Jurkat, Clone E6-1 (cell line): ENCODE data around the gene CNBP.
"Not testable (repeated sequence)": the region's sequence is repeated elsewhere in the genome, so short reads cannot be mapped to it uniquely, and the experiment has no call there.

Experiments used
- DNase-seq: peaks from one replicate; pipeline ENCODE4 v3.0.0-alpha.2; 2011; ENCODE audit warnings: low read depth, low spot score
- H3K4me3 ChIP-seq: 2 replicates; pipeline ENCODE4 v1.5.1; 2011; ENCODE audit warnings: mild to moderate bottlenecking, low read length, control low read depth, moderate library complexity

CNBP gene

DNA sequence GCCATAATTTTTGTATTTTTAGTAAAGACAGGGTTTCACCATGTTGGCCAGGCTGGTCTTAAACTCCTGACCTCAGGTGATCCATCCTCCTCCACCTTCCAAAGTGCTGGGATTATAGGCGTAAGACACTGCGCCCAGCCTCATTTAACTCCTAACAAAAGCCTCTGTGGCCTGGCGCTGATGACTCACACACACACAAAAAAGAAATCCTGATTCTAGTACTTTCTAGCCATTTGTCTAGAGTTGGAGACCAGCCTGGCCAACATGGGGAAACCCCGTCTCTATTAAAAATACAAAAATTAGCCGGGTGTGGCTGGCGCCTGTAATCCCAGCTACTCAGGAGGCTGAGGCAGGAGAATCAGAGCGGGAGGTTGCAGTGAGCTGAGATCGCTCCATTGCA is 6.1 kb upstream of the CNBP start:
- H3K4me3 ChIP-seq, DNase-seq: not testable (repeated sequence)

DNA sequence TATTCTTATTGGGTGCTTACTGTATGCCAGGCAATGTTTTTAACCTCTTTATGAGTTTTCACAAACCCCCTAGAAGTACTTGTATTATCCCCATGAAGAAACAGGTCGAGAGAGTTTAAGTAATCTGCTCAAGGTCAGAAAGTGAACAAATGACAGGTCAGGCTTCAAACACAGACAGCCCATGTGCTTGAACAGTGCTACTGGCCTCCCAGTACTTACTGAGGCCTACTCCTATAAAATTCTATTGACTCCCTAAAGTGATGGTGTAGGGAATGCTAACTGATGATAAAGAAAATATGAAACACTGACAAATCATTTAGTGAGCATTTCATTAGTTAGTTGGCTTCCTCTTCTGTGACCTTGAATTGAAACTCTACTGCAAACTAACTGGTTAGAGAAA is 4.2 kb upstream of the CNBP start:
- no peak for DNase-seq
- no peak overlapping the region for H3K4me3 ChIP-seq

DNA sequence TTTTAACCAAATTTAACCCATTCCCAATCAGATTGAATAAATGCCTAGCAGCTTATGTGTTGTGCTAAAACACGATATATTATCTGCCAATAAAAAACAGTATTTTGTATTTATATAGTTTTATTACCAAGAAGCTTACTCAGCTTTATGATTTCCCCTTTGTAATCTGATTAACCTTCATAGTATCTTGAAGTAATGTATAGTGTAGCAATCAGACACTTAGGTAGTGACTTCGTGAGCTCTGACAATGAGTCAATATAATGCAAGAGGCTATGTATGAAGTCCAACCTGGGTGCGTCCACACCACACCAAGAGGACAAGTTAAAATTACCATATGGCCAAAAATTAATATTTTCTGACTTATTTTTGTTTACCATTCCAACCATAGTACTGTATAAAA is 2.1 kb upstream of the CNBP start:
- DNase-seq: no peak
- H3K4me3 ChIP-seq: no peak overlapping the region

GRCh38 chr3:129184784-129185542 is 1.3 kb upstream of the CNBP start:
- peak overlapping the region; percentile 69 for H3K4me3 ChIP-seq
- not testable (repeated sequence) for DNase-seq

DNA sequence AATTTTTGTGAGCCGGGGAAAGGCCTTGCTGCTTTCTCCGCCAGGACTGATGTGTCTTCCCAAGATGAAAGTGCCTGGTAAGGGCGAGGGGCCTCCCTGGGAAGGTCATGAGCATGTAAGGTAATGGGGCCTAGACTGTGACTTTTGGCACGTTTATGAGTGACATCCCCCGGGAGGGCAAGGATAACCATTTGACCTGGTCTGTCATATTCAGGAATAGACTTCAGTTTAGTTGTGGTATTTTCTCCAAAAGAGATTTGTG is 631 bp upstream of the CNBP start:
- peak overlapping the region; percentile 69 for H3K4me3 ChIP-seq
- DNase-seq: no peak

- H3K4me3 ChIP-seq: peak overlapping the region; percentile 69
- no peak for DNase-seq
These were observed 1.1 kb downstream of the CNBP start for GRCh38 chr3:129182390-129183185.

- H3K4me3 ChIP-seq: peak overlapping the region; percentile 69
- no peak for DNase-seq
These were observed 1.9 kb downstream of the CNBP start for GRCh38 chr3:129181819-129182218.

- no peak overlapping the region for H3K4me3 ChIP-seq
- DNase-seq: no peak
These were observed 3.2 kb downstream of the CNBP start for GRCh38 chr3:129180461-129180860.

- H3K4me3 ChIP-seq: no peak overlapping the region
- DNase-seq: no peak
These were observed 7.6 kb downstream of the CNBP start for GRCh38 chr3:129176051-129176450.

- no peak overlapping the region for H3K4me3 ChIP-seq
- no peak for DNase-seq
These were observed 10.0 kb downstream of the CNBP start for GRCh38 chr3:129173725-129174124.

DNA sequence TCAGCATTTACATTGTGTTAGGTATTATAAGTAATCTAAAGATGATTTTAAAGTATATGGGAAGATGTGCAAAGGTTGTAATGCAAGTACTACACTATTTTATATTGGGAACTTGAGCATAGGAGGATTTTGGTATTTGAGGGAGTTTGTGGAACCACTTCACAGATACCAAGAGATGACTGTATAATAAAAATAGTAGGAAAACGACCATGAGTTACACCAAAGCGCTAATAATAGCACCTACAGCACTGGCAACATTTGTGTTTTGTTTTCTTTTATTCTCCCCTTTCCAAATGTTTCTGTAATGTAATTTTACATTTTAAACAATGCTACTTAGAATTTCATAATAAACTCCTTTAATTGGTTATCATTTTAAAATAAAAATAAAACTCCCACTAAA is 10.5 kb downstream of the CNBP start:
- no peak for DNase-seq
- H3K4me3 ChIP-seq: no peak overlapping the region

DNA sequence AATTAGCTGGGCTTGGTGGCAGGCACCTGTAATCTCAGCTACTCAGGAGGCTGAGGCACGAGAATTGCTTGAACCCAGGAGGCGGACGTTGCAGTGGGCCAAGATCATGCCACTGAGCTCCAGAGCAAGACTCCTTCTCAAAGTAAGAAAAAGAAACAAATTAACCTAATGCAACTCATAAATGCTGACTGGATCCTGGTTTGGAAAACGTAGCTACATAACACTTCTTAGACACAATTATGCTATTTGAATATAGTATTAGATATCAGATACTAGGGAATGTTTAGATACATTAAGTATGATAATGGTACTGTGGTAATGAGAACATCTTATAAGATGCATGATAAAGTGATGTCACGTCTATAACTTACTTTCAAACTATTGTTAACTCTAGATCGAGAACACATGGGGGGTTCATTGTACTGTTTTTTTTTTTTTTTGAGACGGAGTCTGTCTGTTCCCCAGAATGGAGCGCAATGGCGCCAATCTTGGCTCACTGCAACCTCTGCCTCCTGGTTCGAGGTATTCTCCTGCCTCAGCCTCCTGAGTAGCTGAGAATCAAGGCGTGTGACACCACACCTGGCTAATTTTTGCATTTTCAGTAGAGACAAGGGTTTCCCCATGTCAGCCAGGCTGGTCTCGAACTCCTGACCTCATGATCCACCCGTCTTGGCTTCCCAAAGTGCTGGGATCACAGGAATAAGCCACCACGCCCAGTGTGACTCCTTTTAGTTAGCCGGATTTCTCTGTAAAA is 16.9 kb downstream of the CNBP start:
- H3K4me3 ChIP-seq: no peak overlapping the region
- no peak for DNase-seq

- H3K4me3 ChIP-seq, DNase-seq: not testable (repeated sequence)
These were observed 18.1 kb downstream of the CNBP start for GRCh38 chr3:129165594-129165993.

DNA sequence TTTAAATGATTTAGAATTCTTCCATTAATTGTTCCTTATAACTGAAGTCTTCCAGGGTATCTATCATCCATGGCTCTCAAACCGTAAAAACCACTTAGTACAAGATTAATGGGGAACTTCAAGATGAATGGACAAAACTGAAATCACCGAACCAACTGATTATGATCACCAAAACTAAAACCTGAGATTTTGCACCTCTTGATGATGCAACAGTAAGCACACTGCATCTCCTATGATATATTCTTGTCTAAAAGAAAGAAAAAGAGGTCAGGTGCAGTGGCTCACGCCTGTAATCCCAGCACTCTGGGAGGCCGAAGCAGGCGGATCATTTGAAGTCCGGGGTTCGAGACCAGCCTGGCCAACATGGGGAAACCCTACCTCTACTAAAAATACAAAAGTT is 19.2 kb downstream of the CNBP start:
- no peak for DNase-seq

DNA sequence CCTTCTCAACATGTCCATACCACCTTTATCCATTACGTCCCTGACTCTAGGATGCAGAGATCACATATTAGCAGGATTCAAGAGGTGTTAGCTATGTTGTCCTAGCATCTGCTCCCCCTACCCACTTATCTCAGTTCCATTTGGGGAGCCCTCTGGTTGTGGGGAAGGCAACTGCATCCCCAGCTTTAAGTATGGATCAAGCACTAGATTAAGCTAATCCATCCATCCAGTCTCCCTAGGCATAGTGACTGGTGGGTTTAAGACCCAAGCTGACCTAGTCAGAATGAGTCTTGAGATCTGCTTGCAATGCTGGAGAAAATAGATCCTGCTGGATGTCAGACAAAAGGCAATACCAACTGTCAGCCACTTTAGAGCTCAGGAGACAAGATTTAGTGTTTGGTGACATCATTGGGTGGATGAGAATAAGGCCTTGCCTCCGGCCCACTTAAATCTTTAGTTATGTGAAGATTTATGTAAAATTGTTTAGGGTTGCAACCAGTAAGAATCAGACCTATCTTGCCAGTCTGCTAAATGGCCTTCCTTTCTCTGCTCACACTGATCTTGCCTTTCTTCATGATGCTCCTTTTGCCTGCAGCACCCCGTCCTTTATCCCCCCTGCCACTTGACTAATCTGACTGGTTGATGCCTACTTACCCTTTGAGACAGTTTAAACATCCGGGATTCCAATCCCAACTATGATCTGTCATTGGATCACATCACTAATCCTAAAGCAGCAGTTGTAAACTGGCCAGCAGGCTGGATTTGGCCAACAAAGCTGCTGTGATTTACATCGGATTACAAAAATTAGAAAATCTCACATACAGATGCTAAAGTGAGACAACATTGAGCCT is 20.7 kb downstream of the CNBP start:
- no peak overlapping the region for H3K4me3 ChIP-seq
- no peak for DNase-seq

More for the DNA sequence above, 19.2 kb downstream of the CNBP start:
- H3K4me3 ChIP-seq: no peak overlapping the region

DNA sequence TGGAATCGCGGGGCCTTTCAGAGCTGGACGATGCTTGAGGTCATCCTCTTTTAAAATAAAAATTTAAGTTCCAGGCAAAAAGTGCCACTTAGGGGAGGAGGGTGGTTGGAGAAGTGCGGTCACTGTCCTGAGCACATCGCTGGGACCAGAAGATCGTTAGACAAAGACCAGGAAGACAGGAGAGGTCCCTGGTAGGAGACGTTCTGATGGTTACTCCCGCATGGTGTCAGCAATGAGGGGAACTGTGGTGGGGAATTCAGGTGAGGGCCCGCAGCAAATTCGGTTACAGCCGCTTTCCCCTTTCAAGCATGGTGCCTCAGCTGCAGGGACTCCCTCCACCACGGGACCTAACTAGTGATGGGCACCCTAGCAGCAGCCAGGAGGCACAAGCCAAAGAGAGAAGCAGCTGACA is 21.8 kb downstream of the CNBP start:
- peak overlapping the region; percentile 81 for H3K4me3 ChIP-seq
- no peak for DNase-seq

DNA sequence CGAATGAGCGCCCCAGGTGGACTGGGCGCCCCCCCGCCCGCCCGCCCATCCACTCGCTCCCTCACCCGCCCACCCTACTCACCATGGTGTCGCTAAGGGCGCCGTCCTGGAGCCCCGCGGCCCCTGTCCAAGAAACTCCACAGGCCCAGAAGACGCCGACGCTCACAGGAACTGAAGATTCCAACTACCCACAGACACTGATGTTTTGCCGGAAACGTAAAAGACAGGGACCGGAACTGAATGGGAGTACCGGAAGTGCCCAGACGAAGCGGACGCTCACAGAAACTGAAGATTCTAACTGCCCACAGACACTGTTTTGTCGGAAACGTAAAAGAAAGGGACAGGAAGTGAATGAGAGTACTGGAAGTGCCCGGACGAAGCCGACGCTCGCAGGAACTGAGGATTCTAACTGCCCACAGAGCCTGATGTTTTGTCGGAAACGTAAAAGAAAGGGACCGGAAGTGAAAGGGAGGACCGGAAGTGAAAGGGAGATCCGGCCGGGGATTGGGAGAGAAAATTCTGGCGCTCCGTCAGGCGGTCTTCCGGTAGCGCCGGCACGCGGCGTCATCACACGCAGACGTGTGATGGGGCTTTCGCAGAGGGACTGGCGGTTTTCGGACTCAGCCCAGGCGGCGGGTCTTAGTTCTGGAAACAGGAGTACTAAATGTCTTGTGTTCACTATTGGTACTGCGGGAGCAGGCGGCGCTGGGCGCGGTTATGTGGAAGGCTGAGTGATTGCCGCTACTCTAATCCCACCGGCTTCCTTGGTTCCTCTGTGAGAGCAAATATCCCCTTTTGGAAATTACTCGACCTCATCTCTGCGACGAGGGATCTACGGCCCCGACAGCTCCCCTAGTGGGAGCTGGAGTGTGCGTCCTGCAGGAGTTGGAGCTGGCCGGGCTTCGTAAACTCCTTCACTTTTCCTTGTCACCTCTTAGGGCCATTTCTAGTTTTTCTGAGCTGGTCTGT is 22.5 kb downstream of the CNBP start, which contains the start of gene ISY1:
Gene ISY1 (minus strand): TSS at position 173 of the 969 bp plus-strand sequence. CDS start 88 bp downstream, at position 85.
- DNase-seq: peak; percentile 96
- H3K4me3 ChIP-seq: peak within 1 kb of the TSS; percentile 81

DNA sequence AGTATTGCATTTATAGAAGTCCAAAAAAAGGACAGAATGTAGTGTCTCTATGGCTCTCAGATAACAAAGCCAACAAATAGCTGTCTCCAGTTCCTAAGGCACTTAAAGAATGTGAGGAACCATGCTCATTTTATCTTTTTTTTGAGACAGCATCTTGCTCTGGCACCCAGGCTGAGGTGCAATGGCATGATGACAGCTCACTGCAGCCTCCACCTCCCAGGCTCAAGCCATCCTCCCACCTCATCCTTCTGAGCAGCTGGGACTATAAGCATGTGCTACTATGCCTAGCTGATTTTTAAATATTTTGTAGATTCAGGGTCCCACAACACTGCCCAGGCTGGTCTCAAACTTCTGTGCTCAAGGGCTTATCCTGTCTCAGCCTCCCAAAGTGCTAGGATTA is 38.9 kb downstream of the CNBP start:
- DNase-seq: no peak

More for the DNA sequence above, 38.9 kb downstream of the CNBP start:
- H3K4me3 ChIP-seq: no peak overlapping the region
